ENCODE measurements around the gene CHTF18. TPM values are rescaled to one million over a fixed set of nuclear protein-coding genes. Genes with fewer than 3 reads are reported as not detected.
"Not testable (repeated sequence)": the region's sequence is repeated elsewhere in the genome, so short reads cannot be mapped to it uniquely, and the experiment has no call there.

Gene CHTF18
- total RNA-seq, 1 donor from 2014 or later, result 20.2 TPM

DNA sequence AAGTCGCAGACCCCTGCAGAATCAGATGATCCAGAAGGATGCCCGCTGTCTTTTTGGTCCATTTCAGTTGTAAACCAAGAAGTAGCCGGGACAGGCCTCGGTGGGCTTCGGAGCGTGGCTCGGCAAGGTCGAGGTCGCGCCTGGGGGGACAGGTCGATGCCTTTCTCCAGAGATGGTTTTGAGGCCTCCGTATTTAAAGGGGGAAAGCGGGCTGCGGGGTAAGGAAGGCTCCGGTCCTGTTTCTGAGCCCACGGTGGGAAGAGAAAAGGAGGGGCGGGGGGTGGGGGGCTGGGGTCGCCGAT, 19.6 kb downstream of the CHTF18 start:
- ATAC-seq, result no peak

DNA sequence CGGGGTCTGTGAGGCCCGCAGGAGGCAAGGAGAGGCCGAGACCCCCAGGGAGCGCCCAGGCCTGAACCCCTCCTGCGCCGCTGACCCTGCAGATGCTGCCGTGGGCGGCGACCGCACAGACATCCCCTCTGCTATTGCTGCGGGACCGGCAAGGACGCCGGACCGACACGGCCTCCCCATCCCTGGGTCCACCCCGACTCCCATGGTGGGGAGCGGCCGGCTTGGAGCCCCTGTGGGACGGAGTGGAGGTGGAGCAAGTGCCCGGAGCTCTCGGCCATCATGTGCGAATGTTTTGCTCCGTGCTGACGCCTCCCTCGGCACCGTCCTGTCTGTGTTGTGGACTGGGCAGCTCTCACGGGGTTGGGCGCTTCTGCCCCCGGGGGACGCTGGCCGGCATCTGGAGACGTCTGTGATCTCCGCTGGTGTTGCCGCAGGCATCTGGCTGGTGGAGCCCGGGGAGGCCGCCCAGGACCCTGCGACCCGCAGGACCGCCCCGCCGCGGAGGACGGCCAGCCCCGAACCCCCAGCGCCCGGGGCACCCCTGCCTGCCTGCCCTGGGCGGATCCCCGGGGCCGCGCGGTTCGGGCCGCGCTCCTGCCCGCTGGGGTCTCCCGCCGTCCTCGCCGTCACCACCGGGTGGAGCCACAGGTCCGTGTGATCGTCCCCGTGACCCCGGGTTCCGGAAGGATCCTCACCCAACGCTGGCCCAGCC, 24.9 kb downstream of the CHTF18 start:
- no peak for ATAC-seq

DNA sequence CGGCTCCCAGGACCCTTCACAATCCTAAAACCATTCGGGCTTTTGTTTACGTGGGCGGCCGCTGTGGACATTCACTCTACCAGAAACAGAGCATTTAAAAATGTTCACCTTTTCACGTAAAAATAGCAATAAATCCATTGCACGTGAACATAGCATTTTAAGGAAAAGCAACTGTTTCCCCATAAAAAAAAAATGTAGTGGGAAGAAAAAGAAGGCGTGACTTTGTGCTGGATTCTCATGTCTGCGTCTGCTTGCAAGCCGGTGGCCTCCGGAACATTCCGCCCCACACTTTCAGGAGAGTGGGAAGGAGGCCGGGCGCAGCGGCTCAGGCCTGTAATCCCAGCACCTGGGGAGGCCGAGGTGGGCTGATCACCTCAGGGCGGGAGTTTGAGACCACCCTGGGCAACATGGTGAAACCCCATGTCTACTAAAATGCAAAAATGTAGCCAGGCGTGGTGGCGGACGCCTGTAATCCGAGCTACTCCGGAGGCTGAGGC, 25.5 kb downstream of the CHTF18 start:
- no peak for ATAC-seq

DNA sequence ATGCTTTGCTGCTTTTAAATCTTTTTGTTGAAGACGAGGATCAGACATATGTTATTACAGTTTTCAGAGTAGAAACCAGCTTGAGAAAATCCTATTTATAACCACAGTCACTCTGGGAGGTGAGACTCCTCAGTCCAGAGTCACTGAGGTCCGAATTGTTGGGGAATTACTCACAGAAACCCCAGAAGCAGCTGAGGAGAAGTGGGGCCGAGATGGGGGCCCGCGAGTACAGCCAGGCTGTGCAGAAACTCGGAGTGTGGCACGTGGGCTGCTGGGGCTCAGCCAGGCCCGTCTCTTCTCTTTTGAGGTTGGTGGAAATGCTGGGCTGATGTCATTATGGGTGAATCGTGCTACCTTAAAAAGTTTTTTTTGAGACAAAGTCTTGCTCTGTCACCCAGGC, 26.6 kb downstream of the CHTF18 start:
- ATAC-seq, result no peak

DNA sequence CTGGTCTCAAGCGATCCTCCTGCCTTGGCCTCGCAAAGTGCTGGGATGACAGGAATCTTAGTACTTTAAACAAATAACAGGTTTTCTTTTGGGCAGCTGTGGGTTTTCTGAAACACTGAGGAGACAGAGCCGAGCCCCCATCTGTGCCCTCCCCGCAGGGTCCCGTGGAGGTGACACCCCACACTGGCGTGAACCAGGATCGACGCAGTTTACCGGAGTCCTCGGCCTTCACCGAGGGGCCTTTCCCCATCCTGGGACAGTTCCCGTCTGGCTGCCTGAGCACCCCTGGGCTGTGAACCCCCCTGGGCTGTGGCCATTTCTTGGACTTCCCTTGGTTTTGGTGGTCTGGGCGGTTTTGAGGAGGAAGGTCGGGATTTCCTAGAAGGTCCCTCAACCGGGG, 27.4 kb downstream of the CHTF18 start:
- no peak for ATAC-seq

DNA sequence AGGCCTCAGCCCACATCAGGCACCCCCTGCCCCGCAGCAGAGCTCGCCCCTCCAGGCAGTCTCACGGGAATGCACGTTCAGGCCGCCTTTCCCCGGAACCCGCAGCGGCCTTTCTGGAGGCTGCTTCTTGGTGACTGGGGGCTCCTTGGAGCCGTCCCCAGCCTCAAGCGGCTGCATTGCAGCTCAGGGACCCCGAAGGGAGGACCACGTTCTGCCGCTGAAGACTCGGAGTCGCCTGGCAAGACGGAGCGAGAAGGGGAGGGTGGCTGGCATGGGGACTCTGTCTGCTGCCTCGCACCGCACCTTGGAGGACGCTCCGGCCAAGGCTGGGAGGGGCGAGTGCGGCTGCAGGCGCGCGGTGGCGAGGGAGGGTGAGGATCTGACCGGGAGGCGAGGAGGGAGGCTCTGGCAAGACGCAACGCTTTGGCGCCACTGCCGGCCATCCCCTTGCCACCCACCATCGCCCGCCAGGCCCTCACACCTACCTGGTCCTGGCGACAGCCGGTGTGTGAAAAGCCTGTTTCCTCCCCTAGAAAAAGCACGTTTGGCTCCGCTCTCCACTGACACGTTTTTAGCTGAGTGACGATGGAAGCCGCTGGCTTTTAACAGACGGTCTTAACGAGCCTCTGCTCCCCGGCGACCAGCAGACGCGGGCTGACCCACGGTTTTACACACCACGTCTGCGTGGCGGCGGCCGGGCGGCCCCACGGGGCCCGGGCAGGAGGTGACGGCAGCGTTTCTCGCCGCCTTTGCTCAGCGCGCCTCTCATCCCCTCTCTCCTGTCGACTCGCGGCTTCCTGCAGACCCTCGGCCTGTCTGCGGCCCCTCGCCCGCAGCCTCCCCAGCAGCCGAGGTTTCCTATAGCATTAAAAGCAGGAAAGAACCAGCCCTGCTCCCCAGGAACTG, 28.8 kb downstream of the CHTF18 start:
- ATAC-seq, result no peak

DNA sequence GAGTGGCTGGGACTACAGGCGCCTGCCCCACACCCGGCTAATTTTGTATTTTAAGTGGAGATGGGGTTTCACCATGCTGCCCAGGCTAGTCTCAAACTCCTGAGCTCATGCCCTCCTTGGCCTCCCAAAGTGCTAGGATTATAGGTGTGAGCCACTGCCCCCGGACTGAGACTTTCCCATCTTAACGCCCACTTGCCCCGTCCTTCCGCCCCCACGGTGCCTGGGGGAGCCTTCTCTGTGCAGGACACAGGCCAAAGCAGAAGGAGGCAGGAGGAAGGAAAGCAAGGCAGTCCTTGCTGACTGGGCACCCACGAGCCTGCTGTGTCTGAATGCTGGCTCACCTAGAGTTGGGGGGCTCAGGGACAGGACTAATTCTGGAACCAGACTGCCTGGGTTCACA, 29.7 kb downstream of the CHTF18 start:
- no peak for ATAC-seq

DNA sequence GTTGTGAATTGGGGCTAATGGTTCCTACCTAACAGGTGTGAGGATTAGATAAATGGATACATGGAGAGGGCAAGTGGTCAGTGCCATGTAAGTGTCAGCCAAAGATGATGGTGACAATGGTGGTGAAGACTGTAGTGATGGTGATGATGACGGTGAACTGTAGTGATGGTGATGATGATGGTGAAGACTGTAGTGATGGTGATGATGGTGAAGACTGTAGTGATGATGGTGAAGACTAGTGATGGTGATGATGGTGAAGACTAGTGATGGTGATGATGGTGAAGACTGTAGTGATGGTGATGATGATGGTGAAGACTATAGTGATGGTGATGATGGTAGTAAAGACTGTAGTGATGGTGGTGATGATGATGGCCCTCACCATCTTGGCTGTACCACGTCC, 30.2 kb downstream of the CHTF18 start:
- ATAC-seq, result no peak

DNA sequence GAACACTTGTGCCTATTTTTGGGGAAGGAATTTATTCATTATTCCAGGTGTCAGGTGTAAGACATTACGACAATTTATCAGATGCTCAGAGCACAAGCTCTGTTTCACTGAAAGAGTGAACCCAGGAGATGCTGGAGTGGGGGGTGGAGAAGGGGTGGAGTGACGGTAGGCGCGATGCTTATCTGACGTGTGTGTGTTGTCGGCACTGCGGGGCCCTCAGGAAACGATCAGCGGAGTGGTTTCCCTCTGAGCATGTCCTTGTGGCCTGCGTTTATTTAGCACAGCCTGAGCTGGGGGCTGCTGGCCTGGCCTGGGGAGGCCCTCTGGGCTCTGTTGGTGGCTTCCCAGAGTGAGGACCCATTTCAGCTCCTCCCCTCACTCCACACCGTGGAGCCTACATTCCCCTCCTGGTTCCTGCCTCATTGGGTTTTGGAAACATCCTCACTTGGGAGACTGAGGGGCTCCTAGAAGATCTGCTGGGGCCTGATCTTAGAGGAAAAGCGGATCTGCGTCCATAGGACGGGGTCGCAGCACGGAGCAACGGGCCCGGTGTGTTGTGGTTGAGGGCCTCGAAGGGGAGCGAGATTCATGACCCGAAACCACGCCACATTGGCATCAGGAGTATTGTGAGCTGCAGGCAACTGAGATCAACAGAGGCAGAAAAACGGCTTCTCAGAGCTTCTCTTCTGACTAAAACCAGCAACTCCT, 31.1 kb downstream of the CHTF18 start:
- no peak for ATAC-seq

DNA sequence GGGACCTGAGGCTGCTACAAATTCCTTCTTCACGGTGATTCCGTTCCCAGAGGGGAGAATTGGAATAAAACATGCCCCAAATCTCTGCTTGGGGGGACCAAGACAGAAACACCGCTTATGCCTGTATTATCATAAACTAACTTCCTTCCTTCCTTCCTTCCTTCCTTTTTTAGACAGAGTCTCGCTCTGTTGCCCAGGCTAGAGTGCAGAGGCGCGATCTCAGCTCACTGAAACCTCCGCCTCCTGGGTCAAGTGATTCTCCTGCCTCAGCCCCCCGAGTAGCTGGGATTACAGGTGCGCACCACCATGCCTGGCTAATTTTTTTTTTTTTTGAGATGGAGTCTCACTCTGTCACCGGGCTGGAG, 31.6 kb downstream of the CHTF18 start:
- not testable (repeated sequence) for ATAC-seq

DNA sequence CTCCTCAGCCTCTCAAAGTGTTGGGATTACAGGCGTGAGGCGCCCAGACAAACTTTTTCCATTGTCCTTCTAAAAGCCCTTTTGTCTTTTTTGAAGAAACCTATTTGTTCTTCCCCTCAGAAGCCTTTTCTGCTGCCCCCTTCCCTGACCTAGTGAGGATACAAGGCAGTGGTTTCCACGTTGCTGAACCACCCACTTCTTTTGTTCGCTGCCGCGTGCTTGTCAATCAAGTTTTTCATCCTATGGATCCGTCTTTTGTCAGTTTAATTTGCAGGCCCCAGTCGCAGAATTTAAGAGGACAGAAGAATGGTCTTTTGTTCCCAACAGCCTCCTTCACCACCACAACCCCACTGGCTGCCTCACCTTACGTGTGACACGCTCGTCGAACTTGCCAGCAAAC, 32.3 kb downstream of the CHTF18 start:
- ATAC-seq, result no peak

DNA sequence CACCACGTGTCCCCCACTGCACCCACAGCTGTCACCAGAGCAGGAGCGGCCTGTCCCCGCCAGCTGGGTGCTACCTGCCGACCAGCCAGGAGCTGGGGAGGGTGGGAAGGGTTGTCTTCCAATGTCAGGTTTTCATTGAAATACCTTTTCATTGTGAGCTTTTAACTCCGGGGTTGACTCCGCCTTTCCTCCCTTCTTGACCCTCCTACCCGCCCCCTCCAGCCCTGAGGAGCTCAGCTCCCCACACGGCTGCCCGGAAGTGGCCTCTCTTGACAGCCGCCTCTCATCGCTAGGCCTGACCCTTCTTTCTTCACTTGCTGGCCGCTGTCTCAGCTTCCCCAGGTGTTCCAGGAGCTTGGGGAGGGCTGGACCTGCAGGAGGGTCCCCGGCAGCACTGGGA, 33.3 kb downstream of the CHTF18 start:
- no peak for ATAC-seq

DNA sequence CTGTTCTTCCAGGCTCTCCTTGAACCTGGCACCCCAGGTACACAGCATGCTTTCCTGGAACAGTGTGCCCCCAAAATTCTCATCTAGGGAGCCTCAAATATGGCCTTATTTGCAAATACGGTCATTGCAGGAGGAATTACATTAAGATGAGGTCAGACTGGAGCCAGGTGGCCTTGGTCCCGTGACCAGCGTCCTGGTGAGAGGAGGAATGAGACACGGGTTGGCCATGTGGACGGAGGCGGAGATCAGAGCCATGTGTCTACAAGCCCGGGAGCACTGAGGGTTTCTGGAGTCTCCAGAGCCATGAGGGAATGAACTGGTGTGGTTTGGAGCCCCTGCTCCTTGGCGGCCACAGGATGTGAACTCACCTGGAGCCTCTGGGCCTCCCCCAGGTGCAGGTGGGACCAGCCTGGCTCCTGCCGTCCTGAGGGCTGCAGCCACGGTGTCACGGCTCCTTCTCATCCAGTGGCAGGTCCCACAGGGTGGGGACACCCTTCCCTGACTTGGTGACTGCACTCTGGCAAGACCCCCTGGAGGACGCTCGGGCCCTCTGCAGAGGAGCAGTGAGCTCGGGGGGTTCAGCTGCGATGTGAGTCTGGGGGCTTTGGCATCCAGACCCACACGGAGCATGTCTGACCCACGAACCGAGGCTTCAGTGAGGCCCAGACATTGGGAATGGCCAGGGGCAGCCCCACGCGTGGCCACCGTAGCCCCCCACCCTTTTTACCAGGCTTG, 33.9 kb downstream of the CHTF18 start:
- peak; percentile 13 for ATAC-seq

DNA sequence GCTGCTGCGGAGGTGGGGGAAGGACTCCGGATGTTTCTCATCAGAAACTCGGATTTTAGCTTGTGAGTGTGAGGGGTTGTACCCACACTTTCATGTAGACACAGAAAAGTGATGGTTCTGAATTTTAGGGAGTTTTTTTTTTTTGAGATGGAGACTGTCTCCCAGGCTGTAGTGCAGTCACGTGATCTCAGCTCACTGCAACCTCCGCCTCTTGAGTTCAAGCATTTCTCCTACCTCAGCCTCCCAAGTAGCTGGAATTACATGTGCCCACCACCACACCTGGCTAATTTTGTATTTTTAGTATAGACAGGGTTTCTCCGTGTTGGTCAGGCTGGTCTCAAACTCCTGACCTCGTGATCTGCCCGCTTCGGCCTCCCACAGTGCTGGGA, 34.5 kb downstream of the CHTF18 start:
- ATAC-seq, result no peak

DNA sequence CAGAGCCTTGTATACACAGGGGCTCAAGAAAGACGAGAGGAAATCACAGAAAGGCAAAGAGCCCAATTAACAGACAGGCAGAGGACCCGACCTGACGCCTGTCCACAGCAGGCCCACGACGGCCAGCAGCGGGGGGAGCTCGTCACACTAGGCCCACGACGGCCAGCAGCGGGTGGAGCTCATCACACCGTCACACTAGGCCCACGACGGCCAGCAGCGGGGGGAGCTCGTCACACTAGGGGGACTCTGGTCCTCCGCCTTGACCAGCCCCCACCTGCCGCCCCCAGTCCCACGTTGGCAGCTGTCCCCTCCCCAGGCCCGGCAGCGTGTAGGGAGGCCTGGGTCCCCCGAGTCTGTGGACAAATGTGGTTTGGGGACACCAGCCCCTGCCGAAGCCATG, 35.8 kb downstream of the CHTF18 start:
- no peak for ATAC-seq

DNA sequence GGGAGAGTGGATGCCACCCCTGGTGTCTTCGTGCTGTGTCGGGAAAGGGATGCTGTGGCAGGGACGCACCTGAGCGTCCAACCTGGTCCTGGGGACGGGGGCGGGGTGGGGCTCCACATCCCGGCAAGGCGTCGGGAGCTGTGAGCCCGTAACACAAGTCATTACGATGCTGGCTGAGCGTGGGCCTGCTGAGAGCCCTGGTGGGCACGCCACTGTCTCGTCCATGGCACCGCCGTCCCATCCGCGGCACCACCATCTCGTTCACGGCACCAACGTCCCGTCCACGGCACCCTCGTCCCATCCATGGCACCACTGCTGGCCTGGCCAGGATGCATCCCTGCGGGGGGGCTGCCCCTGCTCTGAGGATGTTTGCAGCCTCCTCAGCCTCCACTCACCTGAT, 36.2 kb downstream of the CHTF18 start:
- no peak for ATAC-seq

DNA sequence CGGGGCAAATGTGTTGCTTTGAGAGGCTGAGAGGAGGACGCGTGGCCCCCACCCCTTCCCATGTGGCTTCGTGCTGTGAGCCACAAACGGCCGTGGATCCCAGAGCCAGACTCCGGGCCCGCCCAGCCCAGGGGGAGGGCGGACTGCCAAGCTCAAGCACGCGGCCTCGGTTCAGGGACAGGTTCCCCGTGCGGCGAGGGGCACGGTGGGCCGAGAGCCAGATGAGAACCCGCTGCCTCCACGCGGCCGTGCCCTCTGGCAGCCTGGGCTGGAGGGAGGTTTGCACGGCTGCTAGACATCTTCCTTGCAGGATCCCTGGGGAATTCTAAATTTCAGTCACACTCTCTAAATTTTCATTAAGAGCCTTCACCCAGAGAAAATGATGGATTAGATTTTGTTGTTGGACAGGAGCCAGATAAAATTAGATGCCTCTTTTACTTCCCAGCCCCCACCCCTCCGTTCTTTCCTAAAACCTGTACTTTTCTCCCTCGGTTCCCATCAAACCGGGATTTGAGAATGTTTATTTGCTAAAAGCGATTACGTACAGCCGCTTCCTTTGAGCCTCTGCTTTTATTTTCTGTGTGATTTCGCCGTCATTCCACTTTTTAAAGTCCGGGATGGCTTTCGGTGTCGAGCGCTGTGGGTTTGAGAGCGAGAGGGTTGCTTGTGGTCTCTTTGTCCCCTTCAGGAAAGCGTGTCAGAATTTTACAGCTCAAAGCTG, 37.1 kb downstream of the CHTF18 start:
- ATAC-seq, result no peak

DNA sequence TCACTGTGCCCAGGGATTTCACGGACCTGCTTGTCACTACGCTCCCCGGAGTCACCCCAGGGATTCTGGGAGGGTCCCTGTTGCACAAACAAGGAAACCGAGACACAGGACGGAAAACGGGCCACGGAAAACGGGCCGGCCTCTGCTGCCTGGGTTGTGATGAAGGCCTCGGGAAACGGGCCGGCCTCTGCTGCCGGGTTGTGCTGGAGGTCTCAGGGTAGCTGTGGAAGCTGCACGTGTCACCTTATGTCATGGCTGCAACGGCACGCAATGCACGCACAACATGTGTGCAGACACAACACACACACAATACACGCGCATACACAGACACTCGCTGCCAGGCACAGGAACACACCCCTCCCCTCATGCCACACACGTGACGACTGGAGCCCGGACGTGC, 39.1 kb downstream of the CHTF18 start:
- ATAC-seq, result no peak

DNA sequence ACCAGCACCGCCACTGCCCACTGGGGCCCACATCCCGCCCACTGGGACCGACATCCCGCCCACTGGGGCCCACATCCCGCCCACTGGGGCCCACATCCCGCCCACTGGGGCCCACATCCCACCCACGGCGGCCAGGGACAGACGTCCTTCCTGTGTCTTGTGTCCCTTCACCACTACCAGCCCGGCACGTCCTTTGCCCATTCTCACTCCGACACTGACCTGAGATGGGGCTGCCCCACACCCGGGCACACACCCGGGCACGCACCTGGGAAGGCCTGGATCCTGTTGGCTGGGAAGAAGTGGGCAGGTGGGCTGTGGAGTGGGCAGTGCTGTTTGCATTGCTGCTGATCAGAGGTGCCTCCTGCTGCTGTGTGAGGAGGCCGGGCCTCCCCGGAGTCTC, 40.5 kb downstream of the CHTF18 start:
- ATAC-seq, result no peak

DNA sequence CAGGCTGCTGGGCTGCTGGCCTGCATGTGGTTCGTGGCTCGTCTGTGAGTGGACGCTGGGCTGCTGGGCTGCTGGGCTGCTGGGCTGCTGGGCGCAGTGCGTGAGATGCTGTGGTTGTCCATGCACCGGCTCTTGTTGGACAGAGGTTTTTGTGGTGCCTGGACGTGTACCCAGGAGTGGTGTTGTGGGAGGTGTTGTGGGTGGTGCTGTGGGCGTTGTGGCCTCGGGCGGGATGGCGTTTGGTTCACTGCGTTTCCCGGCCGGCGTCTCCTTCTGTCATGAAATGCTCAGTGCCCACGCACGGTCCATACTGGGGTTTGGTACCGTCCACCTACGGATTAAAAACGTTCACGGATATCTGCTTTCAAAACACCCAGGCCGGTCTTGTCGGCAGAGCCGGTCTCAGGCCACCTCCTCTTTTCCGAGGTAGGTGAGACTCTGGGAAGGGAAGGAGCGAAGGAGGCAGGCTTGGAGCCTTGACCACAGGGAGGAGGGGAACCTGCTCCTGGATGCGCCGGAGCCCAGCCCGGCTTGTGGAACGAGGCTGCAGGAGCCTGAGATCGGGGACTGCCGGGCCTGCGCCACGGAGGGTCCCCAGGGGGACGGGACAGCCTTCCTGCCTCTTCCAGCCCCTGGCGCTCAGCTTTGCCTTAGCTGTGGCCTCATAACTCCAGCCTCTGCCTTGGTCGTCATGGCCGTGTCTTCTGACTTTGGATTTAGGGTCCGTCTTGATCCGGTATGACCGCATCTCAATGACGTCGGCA, 41.9 kb downstream of the CHTF18 start:
- ATAC-seq, result no peak

DNA sequence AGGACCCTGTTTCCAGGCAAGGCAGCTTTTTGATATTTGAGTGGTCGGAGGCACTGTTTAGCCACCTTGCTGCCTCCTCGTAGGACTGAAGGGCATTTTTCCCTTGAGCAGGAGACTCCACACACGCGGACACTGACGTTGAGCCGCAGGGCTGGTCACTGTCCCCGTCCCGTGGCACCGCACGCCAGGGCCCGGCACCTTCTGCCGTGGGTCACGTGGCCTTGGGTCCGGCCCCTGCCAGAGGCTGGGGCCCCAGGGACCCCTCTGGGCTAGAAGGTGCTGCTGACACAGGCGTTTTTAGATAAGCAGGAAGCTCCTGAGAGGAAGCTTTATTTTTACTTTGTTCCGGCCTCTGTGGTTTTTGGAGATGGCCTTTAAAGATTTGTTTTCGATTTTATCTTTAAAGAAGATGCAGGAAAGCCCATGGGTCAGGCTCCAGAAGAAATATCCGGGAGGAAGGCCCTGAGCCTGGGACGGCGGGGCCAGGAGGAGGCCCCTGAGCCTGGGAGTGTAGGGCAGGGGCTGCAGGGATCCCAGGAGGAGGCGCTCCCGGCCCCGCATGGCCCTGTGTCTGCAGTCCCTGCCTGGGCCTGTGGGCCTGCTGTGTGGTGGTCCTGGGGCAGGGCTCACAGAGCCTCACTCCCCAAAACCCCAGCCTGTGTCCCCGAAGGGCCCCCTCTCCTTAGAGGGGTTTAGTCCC, 42.6 kb downstream of the CHTF18 start:
- ATAC-seq, result no peak
